CD14-positive monocyte (primary cell): ENCODE data around the gene GINS1. TPM values are rescaled to one million over a fixed set of nuclear protein-coding genes. Genes with fewer than 3 reads are reported as not detected.
A peak's percentile ranks its signal among the peaks of the same experiment; 100 is the strongest.

ENCODE experiments used
- DNase-seq, 3 donors: peaks; one replicate each; pipeline ENCODE4 v3.0.0-alpha.2; 2011 to 2022
- H2AFZ ChIP-seq: 2 replicates; pipeline ENCODE4 v1.6.0; 2012; ENCODE audit warnings: mild to moderate bottlenecking, low read depth, low read length, inconsistent platforms; ENCODE audit not compliant: insufficient read depth, poor library complexity, severe bottlenecking
- H3K27ac ChIP-seq, 2 donors: 1 replicate in 1 of 2; 2 replicates in 1 of 2; pipeline ENCODE4 v1.5.1; 2012 to 2013; ENCODE audit warnings: low read length in 2 of 2, control low read depth in 1 of 2, inconsistent platforms in 1 of 2, low read depth in 1 of 2, mild to moderate bottlenecking in 1 of 2
- H3K27me3 ChIP-seq, 2 donors: one replicate each; pipeline versions ENCODE4 v1.6.0 to v1.6.1; 2011 to 2013; ENCODE audit warnings: low read length in 2 of 2; ENCODE audit not compliant: control insufficient read depth in 2 of 2, insufficient read depth in 2 of 2
- H3K36me3 ChIP-seq, 2 donors: replicated peaks in 1 of 2; 1 replicate in 1 of 2; 2 replicates in 1 of 2; pipeline versions ENCODE4 v1.5.1 to v1.6.1; 2012 to 2013; ENCODE audit warnings: low read length in 2 of 2, control low read depth in 1 of 2, inconsistent platforms in 1 of 2, mild to moderate bottlenecking in 1 of 2; ENCODE audit not compliant: insufficient read depth in 2 of 2, control insufficient read depth in 1 of 2
- H3K4me1 ChIP-seq, 2 donors: 1 replicate in 1 of 2; 2 replicates in 1 of 2; pipeline versions ENCODE4 v1.5.1 to v1.6.1; 2012 to 2013; ENCODE audit warnings: low read length in 2 of 2, control low read depth in 1 of 2, inconsistent platforms in 1 of 2, mild to moderate bottlenecking in 1 of 2, moderate library complexity in 1 of 2; ENCODE audit not compliant: insufficient read depth in 2 of 2, control insufficient read depth in 1 of 2
- H3K4me2 ChIP-seq: replicated peaks from 2 replicates; pipeline ENCODE3; 2012; ENCODE audit warnings: low read length, moderate library complexity, mild to moderate bottlenecking; ENCODE audit not compliant: poor library complexity, severe bottlenecking; ENCODE audit errors: extremely low read depth
- H3K4me3 ChIP-seq, 3 experiments: fragments of 200-600 bp in 1 of 3; sonication (generic) in 1 of 3; replicated peaks in 1 of 3; 1 replicate in 2 of 3; 2 replicates in 1 of 3; pipeline ENCODE4 v1.5.1; 2011 to 2013; ENCODE audit warnings: low read length in 3 of 3, mild to moderate bottlenecking in 3 of 3, control low read depth in 2 of 3, low read depth in 2 of 3, inconsistent platforms in 1 of 3, moderate library complexity in 1 of 3
- H3K79me2 ChIP-seq: 2 replicates; pipeline ENCODE4 v1.6.0; 2012; ENCODE audit warnings: mild to moderate bottlenecking, control low read depth, inconsistent platforms, low read length, moderate library complexity; ENCODE audit not compliant: insufficient read depth
- H3K9ac ChIP-seq: 2 replicates; pipeline ENCODE4 v1.6.0; 2017; ENCODE audit warnings: low read length, mild to moderate bottlenecking; ENCODE audit not compliant: insufficient read depth, poor library complexity, severe bottlenecking
- H3K9me3 ChIP-seq, 2 donors: replicated peaks in 1 of 2; 1 replicate in 1 of 2; 2 replicates in 1 of 2; pipeline versions ENCODE4 v1.5.1 to v1.6.1; 2012 to 2013; ENCODE audit warnings: low read length in 2 of 2, control low read depth in 1 of 2; ENCODE audit not compliant: control insufficient read depth in 1 of 2, insufficient read depth in 1 of 2
- H4K20me1 ChIP-seq: 2 replicates; pipeline ENCODE4 v1.6.0; 2012; ENCODE audit warnings: mild to moderate bottlenecking, low read length, control low read depth, moderate library complexity; ENCODE audit not compliant: insufficient read depth
- H3K27ac Mint-ChIP-seq, 7 donors: one replicate each; pipeline ENCODE4 v1.8.0; 2020; ENCODE audit warnings: mild to moderate bottlenecking in 7 of 7, mixed read lengths in 7 of 7, moderate library complexity in 6 of 7, inconsistent platforms in 2 of 7
- H3K27me3 Mint-ChIP-seq, 3 donors: one replicate each; pipeline ENCODE4 v1.8.0; 2021 to 2022; ENCODE audit warnings: low read depth in 3 of 3, mild to moderate bottlenecking in 3 of 3, mixed read lengths in 3 of 3, moderate library complexity in 3 of 3, inconsistent platforms in 1 of 3
- H3K36me3 Mint-ChIP-seq, 2 donors: one replicate each; pipeline ENCODE4 v1.8.0; 2020; ENCODE audit warnings: mixed read lengths in 2 of 2, inconsistent platforms in 1 of 2, mild to moderate bottlenecking in 1 of 2
- H3K4me1 Mint-ChIP-seq: one replicate; pipeline ENCODE4 v1.8.0; 2020; ENCODE audit warnings: mild to moderate bottlenecking, mixed read lengths
- H3K4me3 Mint-ChIP-seq, 2 donors: one replicate each; pipeline ENCODE4 v1.8.0; 2020; ENCODE audit warnings: mild to moderate bottlenecking in 2 of 2, mixed read lengths in 2 of 2, moderate library complexity in 1 of 2
- H3K9me3 Mint-ChIP-seq, 7 donors: one replicate each; pipeline ENCODE4 v1.8.0; 2020 to 2022; ENCODE audit warnings: mixed read lengths in 7 of 7, mild to moderate bottlenecking in 6 of 7, moderate library complexity in 6 of 7, inconsistent platforms in 2 of 7
- CTCF ChIP-seq: fragments of 200-600 bp; IDR thresholded peaks from one replicate; pipeline ENCODE4 v1.8.0; 2022; ENCODE audit warnings: antibody characterized with exemption, mild to moderate bottlenecking
- WGBS: methylation state at CpG from one replicate; pipeline ENCODE4 v1.1.5; 2013; ENCODE audit warnings: missing lambda C conversion rate; ENCODE audit not compliant: insufficient coverage; 5-methylcytosine and 5-hydroxymethylcytosine counted together
- intact Hi-C, 2 donors: fragments of 100-400 bp; cut with micrococcal nuclease; formaldehyde crosslinking; loops; one replicate each; pipeline versions ENCODE4 v1.15.0 to v1.15.1; 2023
- polyA plus RNA-seq, 3 donors: library from polyadenylated mRNA; depleted of rRNA in 1 of 3; unstranded in 2 of 3; stranded (reverse) in 1 of 3; fragments of 300-500 nt in 2 of 3; fragments of >200 nt in 1 of 3; fragmentation: Illumina TruSeq in 2 of 3; gene quantifications; 1 replicate in 2 of 3; 2 replicates in 1 of 3; pipeline ENCODE4 v1.2.3, GENCODE V29; 2012 to 2021

Gene GINS1
- polyA plus RNA-seq, 3 donors: 0.16 to 0.48 (median 0.28) TPM

GRCh38 chr20:25389858-25390537 is 17.5 kb upstream of the GINS1 start:
- Histone ChIP-seq H3K9me3 (no peaks in the 10 kb centered on the region), H3K27me3 (no peaks in the 10 kb centered on the region), H3K4me2 (peak overlapping the region; percentile 89), H4K20me1 (no peaks in the 10 kb centered on the region), H2AFZ (peak overlapping the region; percentile 79), H3K4me1 (peaks cover 10 to 20% of the 10 kb centered on the region in 2 donors), H3K36me3 (no peaks in the 10 kb centered on the region), H3K4me3 (peak overlapping the region; percentile 72 to 79 (median 77)), H3K79me2 (peaks cover 50% of the 10 kb centered on the region), H3K9ac (peak overlapping the region; percentile 80), H3K27ac (peak overlapping the region in 1 of 2 donors; percentile 86)
- Mint-ChIP-seq H3K4me1 (peaks cover 12% of the 10 kb centered on the region), H3K36me3 (peaks cover 5 to 16% of the 10 kb centered on the region in 2 donors), H3K4me3 (peak overlapping the region; percentile 84 to 91), H3K27me3 (peaks cover 0 to 2% (median 0%) of the 10 kb centered on the region in 3 donors), H3K27ac (peak overlapping the region in 6 of 7 donors; percentile 7 to 68 (median 40)), H3K9me3 (peaks cover 0 to 2% (median 0%) of the 10 kb centered on the region in 7 donors)
- intact Hi-C loops: loop anchor here (5.0 to 10.0 kb wide), 7 partner anchors 68 to 395 kb away; partner anchors contain the start of genes PYGB (in 2 of the 2), ACSS1 (in 1 of the 2) and APMAP (in 1 of the 2)
- under 1% methylated on average over 57 of the region's 67 CpGs for WGBS
- peak in 1 of 3 donors; percentile 14 for DNase-seq
- TF ChIP-seq CTCF: no peak

- Histone ChIP-seq H3K4me2 (peak within 1 kb of the TSS; percentile 89), H3K27me3 (no peaks in the 10 kb centered on the region), H3K79me2 (peaks cover 42% of the 10 kb centered on the region), H3K9ac (peak within 1 kb of the TSS; percentile 80), H2AFZ (peak within 1 kb of the TSS; percentile 79), H3K4me3 (peak within 1 kb of the TSS; percentile 72 to 79 (median 79)), H3K9me3 (no peaks in the 10 kb centered on the region), H4K20me1 (no peaks in the 10 kb centered on the region), H3K36me3 (no peaks in the 10 kb centered on the region), H3K27ac (peak within 1 kb of the TSS; percentile 64 to 86), H3K4me1 (peaks cover 10 to 20% of the 10 kb centered on the region in 2 donors)
- intact Hi-C loops: loop anchor here (5.0 to 10.0 kb wide), 5 partner anchors 86 to 396 kb away; partner anchors contain the start of genes PYGB (in 2 of the 2), ACSS1 (in 1 of the 2) and APMAP (in 1 of the 2)
- peaks cover 5 to 13% of the 10 kb centered on the region in 2 donors for H3K36me3 Mint-ChIP-seq
- TF ChIP-seq CTCF: no peak
- H3K4me1 Mint-ChIP-seq: peaks cover 12% of the 10 kb centered on the region
- H3K4me3 Mint-ChIP-seq: peak within 1 kb of the TSS; percentile 84 to 91
- H3K9me3 Mint-ChIP-seq: peaks cover 0 to 2% (median 0%) of the 10 kb centered on the region in 7 donors
- peaks cover 0 to 2% (median 0%) of the 10 kb centered on the region in 3 donors for H3K27me3 Mint-ChIP-seq
- peak within 1 kb of the TSS; percentile 78 to 93 (median 89) for H3K27ac Mint-ChIP-seq
- DNase-seq: peak; percentile 90 to 94 (median 93)
- WGBS: under 1% methylated on average over 84 of the region's 91 CpGs
These were observed 16.6 kb upstream of the GINS1 start, which contains the start of gene ABHD12 for GRCh38 chr20:25390538-25391528. TSS of gene ABHD12 (minus strand) at chr20:25390835. CDS start at chr20:25390703, 132 bp downstream.
